Mesenteric fat pad (tissue), 1 donor: Measurements from ENCODE around the gene BCL2L2. TPM values are rescaled to one million over a fixed set of nuclear protein-coding genes. Genes with fewer than 3 reads are reported as not detected.
"Not testable (repeated sequence)": the region's sequence is repeated elsewhere in the genome, so short reads cannot be mapped to it uniquely, and the experiment has no call there.

ENCODE experiments used
- DNase-seq: peaks from one replicate; pipeline ENCODE4 v3.0.0-alpha.2; 2020; ENCODE audit warnings: low spot score
- total RNA-seq: library from RNA; stranded (reverse); fragmentation: NEBNext Ultra II Directional; extraction: Animal tissue kit (Norgen Biotek cat#: 25700); gene quantifications from one replicate; pipeline ENCODE4 v1.2.1, GENCODE V29; 2021
- donor health status: DM: yes; HTN: yes; CAD: no.

The BCL2L2 gene
- total RNA-seq, 1 donor from 2014 or later, result 60.1 TPM

DNA sequence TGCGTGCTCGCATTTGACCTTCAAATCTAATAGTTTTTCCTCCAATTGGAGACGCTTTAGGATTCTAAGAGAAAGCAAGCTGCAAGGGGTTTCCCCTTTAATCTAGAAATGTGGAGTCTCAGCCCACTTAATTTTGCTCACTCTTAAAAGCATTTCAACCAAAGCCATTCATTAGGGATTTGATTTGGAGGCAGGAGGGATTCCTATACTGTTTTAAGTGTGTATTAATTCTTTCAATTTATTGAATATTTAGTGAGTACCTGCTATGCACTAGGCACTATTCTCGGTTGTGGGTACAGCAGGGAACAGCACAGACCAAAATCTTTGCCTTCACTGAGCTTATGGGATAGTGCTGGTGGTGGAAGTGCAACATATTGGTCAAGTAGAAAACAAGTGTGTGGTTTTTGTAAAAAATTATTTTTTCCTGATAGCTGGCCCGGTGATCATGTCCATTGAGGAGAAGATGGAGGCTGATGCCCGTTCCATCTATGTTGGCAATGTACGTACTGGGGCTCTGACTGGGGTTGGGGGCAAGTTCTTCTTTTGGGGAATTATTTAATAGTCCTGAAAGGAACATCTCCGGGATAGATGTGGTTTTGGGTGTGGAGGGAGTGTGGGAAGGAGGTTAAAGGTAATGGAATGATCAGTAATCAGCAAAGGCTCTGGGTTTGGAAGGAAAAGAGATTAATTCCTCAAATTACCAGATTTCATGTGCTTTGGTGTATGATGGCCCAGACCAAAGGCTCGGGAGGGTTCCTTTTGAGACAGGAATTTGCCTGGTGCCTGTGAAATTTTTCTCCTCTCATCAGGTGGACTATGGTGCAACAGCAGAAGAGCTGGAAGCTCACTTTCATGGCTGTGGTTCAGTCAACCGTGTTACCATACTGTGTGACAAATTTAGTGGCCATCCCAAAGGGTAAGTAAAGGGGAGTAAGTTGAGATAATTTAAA, 16.2 kb downstream of the BCL2L2 start:
- DNase-seq, result no peak

- no peak for DNase-seq
Measured at GRCh38 chr14:23323838-23324454, 17.3 kb downstream of the BCL2L2 start.

DNA sequence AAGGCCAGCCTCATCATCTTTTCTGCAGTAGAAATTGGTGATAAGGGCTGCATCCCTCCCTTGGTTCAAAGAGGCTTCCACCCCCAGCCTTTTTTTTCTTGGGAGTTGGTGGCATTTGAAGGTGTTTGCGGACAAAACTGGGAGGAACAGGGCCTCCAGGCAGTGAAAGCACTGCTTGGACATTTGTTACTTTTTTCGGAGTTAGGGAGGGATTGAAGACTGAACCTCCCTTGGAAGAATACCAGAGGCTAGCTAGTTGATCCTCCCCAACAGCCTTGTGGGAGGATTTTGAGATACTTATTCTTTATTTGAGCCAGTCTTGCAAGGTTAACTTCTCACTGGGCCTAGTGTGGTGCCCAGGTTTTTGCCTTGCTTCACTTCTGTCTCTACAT, 17.8 kb downstream of the BCL2L2 start:
- no peak for DNase-seq

DNA sequence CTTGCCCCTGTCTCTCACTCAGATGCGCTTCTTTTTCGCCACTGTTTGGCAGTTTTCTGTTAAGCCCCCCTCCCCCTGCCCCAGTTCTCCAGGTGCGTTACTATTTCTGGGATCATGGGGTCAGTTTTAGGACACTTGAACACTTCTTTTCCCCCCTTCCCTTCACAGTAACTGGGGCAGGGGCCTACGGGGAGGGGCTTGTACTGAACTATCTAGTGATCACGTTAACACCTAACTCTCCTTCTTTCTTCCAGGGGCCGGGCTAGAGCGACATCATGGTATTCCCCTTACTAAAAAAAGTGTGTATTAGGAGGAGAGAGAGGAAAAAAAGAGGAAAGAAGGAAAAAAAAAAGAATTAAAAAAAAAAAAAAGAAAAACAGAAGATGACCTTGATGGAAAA, 18.4 kb downstream of the BCL2L2 start:
- no peak for DNase-seq

- DNase-seq, result not testable (repeated sequence)
Measured at GRCh38 chr14:23325746-23326145, 19.1 kb downstream of the BCL2L2 start.

- no peak for DNase-seq
Measured at GRCh38 chr14:23326491-23327332, 20.1 kb downstream of the BCL2L2 start.

GRCh38 chr14:23327947-23328744, 21.5 kb downstream of the BCL2L2 start:
- DNase-seq, result no peak

DNA sequence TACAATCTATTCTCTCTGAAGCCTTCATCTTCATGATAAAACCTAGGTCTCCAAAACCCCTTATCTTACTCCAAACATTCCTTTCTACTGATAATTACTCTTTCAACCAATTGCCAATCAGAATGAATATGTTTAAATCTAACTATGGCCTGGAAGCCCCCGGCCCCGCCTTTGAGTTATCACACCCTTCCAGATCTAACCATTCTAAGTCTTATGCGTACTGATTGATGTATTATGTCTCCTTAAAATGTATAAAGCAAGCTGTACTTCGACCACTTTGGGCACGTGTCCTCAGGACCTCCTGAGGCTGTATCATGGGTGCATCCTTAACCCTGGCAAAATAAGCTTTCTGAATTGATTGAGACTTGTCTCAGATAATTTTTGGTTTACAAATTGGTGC, 29.0 kb downstream of the BCL2L2 start:
- no peak for DNase-seq

DNA sequence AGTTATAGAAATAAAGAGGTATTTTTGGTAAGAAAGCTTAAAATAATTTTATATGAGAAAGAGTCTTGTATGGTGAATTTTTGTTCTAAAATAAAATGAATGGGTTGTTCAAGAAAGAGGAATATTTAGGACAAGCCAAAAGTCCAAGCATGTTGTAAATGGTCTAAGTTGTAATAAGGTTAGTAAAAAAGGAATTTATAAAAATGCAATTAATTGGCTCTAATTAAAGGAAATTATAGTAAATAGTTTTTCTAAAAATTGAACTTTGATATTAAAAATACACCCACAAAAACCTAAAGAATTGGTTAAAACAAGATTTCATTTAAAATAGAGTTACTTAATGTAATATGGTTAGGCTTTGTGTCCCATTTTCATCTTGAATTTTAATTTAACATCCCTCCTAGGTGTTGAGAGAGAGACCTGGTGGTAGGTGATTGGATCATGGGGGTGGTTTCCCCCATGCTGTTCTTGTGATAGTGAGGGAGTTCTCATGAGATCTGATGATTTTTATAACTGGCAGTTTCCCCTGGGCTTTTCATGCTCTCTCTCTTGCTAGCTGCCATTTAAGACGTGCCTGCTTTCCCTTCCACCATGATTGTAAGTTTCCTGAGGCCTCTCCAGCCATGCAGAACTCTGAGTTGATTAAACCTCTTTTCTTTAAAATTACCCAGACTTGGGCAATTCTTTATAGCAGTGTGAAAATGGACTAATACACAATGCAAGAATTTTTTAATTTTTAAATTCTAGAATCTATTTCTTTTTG, 33.1 kb downstream of the BCL2L2 start:
- no peak for DNase-seq

DNA sequence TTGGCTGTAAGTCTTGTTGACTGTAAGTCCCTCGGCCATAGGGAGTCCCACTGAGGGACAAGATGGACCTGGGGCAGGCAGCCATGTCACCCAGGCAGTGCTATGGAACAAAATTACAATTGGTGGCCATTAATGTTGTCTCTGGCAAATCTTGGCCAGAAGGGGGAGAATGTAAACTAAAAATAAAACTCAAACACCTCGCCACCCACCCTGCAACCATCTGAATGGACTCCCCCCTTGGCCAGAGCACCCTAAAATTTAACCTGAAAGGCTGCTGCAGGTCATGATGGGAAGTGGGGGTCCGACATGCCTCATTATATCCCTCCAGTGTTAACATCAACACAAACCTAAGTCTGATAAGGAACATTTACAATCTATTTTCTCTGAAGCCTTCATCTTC, 37.8 kb downstream of the BCL2L2 start:
- no peak for DNase-seq

GRCh38 chr14:23345987-23346692, 39.5 kb downstream of the BCL2L2 start:
- DNase-seq, result no peak

DNA sequence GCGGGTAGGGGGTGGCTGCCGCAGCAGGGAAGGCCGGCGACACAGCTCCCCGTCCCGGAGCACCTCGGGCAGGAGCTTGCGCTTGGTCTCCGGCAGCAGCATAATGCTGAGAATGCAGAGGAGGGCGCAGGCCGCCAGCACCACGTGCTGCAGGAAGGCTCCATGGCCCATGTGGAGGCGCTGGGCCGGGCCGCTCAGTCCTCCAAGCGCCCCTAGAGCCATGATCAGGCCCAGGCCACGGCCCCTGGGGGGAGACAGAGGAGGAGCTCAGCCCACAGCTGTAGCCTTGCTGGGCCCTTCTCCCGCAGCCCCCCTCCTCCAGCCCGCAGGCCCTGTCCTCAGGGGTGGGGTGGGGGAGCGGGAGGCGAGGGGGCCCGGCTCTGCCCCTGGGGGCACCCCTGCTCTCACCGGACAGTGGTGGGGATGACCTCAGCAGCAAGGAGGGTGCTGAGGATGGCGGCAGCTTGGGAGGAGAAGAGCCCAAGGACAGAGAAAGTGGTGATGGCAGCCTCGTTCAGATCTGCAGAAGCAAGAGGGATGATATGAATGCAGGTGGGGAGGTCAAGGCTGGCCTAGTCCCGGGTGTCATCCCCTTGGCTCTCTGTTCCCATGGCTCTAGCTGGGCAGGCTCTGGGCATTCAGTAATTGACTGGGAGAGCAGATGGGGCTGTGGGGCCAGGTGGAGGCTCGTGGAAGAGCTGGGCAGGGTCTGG, 40.2 kb downstream of the BCL2L2 start:
- DNase-seq, result peak; percentile 87

DNA sequence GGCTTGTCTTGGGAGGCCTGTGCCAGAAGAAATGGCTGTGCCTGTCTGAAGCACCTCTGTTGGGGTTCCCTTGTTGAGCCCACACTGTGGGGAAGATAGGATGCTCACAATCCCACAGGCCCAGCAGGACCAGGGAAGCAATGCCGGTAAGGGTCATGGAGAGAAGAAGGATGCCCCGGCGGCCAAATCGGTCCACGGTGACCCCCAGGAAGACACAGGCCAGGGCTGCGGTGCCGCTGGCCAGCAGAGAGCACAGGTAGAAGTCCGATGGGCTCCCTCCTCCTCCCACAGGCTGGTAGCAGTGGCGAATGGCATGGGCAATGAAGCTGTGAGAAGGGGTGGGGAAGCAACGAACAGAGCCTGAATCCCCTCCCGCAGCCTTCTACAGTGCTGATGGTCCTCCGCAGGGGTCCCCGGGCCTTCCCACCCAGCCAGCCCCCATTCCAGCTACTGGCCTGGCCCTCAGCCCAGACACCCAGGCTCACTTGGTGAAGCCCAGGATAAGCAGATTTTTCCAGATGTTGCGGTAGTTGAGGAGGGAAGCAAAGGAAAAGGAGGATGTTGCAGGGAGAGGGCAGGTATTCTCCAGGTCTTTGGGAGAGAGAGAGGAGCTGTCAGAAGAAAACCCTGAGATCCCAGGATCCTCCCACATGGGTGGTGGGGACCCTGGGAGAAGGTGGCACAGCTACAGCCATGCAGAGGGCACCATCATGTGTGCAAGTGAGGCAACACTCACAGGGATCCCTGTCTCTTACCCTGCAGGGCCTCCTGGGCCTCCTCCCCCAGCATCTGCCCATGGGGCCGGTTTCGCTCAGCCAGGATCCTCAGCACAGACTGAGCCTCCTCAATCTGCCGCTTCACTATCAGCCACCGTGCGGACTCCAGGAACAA, 41.0 kb downstream of the BCL2L2 start:
- DNase-seq, result no peak

DNA sequence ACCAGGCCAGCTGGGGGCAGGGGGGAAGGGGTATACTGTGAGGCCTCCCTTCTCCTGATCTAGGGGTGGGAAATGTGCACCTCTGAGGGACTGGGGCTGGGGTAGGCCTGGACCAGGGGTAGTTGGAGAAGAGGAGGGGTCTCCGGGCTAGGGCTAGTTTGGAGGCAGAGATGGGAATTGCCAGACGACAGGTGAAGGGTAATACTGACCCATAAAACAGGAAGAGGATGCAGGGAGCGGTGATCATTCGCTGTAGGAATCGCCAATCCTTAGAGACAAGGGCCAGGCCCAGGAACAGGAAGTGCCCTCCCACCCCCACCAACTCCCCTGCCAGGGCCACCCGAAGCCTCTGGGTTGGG, 41.6 kb downstream of the BCL2L2 start:
- no peak for DNase-seq

GRCh38 chr14:23349156-23349845, 42.7 kb downstream of the BCL2L2 start:
- no peak for DNase-seq

DNA sequence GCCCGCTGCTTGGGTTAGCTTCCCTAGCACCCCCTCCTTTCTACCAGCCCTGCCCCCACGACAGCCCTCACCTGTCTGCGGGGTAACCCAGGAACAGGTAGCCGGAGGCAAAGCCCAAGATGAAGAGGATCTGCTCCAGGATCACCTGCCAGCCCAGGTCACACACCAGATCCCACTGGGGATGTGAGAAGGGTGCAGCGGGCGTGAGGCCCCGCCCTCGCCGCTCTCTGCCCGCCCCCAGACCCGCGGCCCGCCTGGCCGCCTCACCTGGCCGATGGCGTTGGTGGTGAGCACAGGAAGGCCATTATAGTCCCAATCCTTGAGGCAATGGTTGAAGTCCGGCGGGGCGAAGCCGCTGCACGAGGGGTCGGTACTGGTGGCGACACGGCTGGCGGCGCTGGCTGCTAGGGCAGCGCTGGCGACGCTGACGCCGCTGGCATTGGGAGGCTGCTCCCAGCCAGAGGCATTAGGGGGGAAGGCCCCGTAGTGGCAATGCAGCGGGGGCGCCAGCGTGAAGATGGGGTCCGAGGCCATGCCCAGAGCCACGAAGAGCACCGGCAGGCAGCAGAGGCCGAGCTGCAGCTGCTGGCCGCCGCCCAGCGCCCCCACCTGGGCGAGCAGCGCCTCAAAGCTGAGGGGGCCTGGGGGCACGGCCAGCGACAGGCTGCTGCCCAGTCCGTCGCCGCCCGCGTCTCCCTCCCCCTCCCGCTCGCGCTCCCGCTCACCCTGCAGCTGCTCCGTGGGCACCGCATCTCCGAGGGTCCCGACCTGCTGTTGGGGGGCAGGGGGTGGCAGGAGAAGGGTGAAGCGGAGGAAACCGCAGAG, 45.3 kb downstream of the BCL2L2 start:
- peak; percentile 82 for DNase-seq
